Left ventricle myocardium inferior (tissue), 1 donor: ENCODE measurements around the gene FITM1. TPM values are rescaled to one million over a fixed set of nuclear protein-coding genes. Genes with fewer than 3 reads are reported as not detected.

Experiments used
- DNase-seq: peaks from one replicate; pipeline ENCODE4 v3.0.0-alpha.2; 2020
- H3K27ac ChIP-seq: fragments of 200-600 bp; replicated peaks from 2 replicates; pipeline ENCODE4 v1.8.0; 2021
- H3K27me3 ChIP-seq: fragments of 200-600 bp; 2 replicates; pipeline ENCODE4 v1.8.0; 2021; ENCODE audit warnings: low read depth
- H3K36me3 ChIP-seq: fragments of 200-600 bp; 2 replicates; pipeline ENCODE4 v1.8.0; 2021
- H3K4me1 ChIP-seq: fragments of 200-600 bp; 2 replicates; pipeline ENCODE4 v1.8.0; 2021
- H3K4me3 ChIP-seq: fragments of 200-600 bp; 2 replicates; pipeline ENCODE4 v1.8.0; 2021; ENCODE audit warnings: mild to moderate bottlenecking, moderate library complexity
- H3K9me3 ChIP-seq: fragments of 200-600 bp; replicated peaks from 2 replicates; pipeline ENCODE4 v1.8.0; 2021
- intact Hi-C: fragments of 100-400 bp; cut with micrococcal nuclease; formaldehyde crosslinking; loops from one replicate; pipeline ENCODE4 v1.11.0; 2022
- total RNA-seq: library from RNA; stranded (reverse); fragmentation: NEBNext Ultra II Directional; extraction: Animal tissue kit (Norgen Biotek cat#: 25700); gene quantifications from one replicate; pipeline ENCODE4 v1.2.1, GENCODE V29; 2021
- TF ChIP-seq, protein P1 (sequence below): fragments of 200-600 bp; IDR thresholded peaks from 2 replicates; pipeline ENCODE4 v1.8.0; 2021; ENCODE audit warnings: antibody characterized with exemption, mild to moderate bottlenecking, borderline replicate concordance
- donor health status: DM: no; HTN: yes; CAD: no; lungs with severe emphysema.

Gene FITM1
- total RNA-seq, 1 donor from 2014 or later = 148 TPM

DNA sequence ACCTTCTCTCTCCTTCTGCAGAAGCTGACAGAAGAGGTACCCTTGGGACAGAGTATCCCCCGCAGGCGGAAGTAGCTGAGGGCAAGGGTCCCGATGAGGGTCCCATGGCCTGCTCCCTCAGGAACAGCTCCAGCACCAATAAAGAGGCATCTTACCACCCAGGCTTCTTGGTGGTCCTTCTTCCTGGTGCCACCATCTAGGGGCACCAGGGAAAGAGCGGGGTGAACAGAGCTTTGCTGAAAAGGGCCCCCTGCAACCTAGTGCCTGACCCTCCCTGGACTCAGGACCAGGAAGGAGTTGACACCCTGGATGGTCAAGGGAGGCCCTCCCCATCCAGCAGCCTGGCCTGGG is 30.0 kb downstream of the FITM1 start:
- H3K4me1 ChIP-seq = peaks cover 45% of the 10 kb centered on the region
- H3K27me3 ChIP-seq = no peaks in the 10 kb centered on the region
- DNase-seq = no peak
- H3K9me3 ChIP-seq = no peaks in the 10 kb centered on the region
- intact Hi-C loops = no loop called here
- peaks cover 77% of the 10 kb centered on the region for H3K36me3 ChIP-seq
- no peak overlapping the region for H3K4me3 ChIP-seq
- TF ChIP-seq, protein P1, sequence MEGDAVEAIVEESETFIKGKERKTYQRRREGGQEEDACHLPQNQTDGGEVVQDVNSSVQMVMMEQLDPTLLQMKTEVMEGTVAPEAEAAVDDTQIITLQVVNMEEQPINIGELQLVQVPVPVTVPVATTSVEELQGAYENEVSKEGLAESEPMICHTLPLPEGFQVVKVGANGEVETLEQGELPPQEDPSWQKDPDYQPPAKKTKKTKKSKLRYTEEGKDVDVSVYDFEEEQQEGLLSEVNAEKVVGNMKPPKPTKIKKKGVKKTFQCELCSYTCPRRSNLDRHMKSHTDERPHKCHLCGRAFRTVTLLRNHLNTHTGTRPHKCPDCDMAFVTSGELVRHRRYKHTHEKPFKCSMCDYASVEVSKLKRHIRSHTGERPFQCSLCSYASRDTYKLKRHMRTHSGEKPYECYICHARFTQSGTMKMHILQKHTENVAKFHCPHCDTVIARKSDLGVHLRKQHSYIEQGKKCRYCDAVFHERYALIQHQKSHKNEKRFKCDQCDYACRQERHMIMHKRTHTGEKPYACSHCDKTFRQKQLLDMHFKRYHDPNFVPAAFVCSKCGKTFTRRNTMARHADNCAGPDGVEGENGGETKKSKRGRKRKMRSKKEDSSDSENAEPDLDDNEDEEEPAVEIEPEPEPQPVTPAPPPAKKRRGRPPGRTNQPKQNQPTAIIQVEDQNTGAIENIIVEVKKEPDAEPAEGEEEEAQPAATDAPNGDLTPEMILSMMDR = no peak
- peak overlapping the region; percentile 98 for H3K27ac ChIP-seq

- TF ChIP-seq, protein P1 = peak; percentile 98
- peak; percentile 95 for DNase-seq
- peaks cover 77% of the 10 kb centered on the region for H3K36me3 ChIP-seq
- H3K4me3 ChIP-seq = peak within 1 kb of the TSS; percentile 75
- peak within 1 kb of the TSS; percentile 98 for H3K27ac ChIP-seq
- no peaks in the 10 kb centered on the region for H3K27me3 ChIP-seq
- peaks cover 45% of the 10 kb centered on the region for H3K4me1 ChIP-seq
- H3K9me3 ChIP-seq = no peaks in the 10 kb centered on the region
- intact Hi-C loops = no loop called here
These were observed 30.7 kb downstream of the FITM1 start, which contains the start of gene IRF9 for GRCh38 chr14:24160850-24161804. IRF9 (plus strand) TSS chr14:24161265; CDS start chr14:24162145, 880 bp downstream.

DNA sequence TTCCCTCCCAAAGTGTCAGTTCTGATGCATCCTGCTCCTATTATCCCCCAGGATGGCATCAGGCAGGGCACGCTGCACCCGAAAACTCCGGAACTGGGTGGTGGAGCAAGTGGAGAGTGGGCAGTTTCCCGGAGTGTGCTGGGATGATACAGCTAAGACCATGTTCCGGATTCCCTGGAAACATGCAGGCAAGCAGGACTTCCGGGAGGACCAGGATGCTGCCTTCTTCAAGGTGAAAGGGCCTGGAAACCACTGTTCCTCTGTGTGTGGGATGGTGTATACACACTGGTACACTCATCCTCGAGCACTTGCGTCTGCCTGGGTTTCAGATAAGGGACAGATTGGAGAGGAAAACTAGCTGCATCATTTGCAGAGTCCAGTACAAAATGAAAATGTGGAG is 31.6 kb downstream of the FITM1 start:
- Histone ChIP-seq H3K4me3 (peak overlapping the region; percentile 75), H3K9me3 (no peaks in the 10 kb centered on the region), H3K36me3 (peaks cover 77% of the 10 kb centered on the region), H3K4me1 (peaks cover 45% of the 10 kb centered on the region), H3K27ac (peak overlapping the region; percentile 98), H3K27me3 (no peaks in the 10 kb centered on the region)
- TF ChIP-seq, protein P1 = no peak
- DNase-seq = no peak
- intact Hi-C loops = no loop called here

DNA sequence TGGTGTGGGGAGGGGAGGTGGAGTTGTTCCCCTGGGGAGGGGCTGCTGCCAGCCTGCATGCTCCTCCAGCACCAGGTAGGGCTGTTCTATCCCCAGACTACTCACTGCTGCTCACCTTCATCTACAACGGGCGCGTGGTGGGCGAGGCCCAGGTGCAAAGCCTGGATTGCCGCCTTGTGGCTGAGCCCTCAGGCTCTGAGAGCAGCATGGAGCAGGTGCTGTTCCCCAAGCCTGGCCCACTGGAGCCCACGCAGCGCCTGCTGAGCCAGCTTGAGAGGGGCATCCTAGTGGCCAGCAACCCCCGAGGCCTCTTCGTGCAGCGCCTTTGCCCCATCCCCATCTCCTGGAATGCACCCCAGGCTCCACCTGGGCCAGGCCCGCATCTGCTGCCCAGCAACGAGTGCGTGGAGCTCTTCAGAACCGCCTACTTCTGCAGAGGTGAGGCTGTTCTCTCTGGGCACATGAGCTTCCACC is 34.1 kb downstream of the FITM1 start:
- Histone ChIP-seq H3K27ac (no peak overlapping the region), H3K9me3 (no peaks in the 10 kb centered on the region), H3K36me3 (peaks cover 76% of the 10 kb centered on the region), H3K27me3 (no peaks in the 10 kb centered on the region), H3K4me1 (peaks cover 45% of the 10 kb centered on the region), H3K4me3 (no peak overlapping the region)
- TF ChIP-seq, protein P1 = no peak
- DNase-seq = no peak
- intact Hi-C loops = no loop called here

DNA sequence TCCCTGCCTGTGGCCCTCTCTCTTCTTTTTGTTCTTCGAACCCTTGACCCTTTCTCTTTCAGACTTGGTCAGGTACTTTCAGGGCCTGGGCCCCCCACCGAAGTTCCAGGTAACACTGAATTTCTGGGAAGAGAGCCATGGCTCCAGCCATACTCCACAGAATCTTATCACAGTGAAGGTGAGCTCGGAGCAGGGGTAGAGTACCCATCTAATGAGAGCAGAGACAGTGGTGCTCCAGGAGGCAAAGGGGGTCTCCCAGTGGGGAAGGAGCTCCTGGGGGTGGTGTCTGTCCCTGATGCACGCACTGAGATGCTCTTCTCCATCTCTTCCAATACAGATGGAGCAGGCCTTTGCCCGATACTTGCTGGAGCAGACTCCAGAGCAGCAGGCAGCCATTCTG is 35.3 kb downstream of the FITM1 start:
- H3K36me3 ChIP-seq = peaks cover 71% of the 10 kb centered on the region
- H3K27me3 ChIP-seq = no peaks in the 10 kb centered on the region
- DNase-seq = no peak
- H3K9me3 ChIP-seq = no peaks in the 10 kb centered on the region
- no peak overlapping the region for H3K27ac ChIP-seq
- no peak overlapping the region for H3K4me3 ChIP-seq
- H3K4me1 ChIP-seq = peaks cover 39% of the 10 kb centered on the region
- intact Hi-C loops = no loop called here
- TF ChIP-seq, protein P1 = no peak
